ENCODE results near the gene LZTR1. TPM values are rescaled to one million over a fixed set of nuclear protein-coding genes. Genes with fewer than 3 reads are reported as not detected.

Gene LZTR1
- total RNA-seq, 2 experiments from 2014 or later, result 39.3 to 43.4 TPM

- no peak overlapping the region for H3K27ac Mint-ChIP-seq
- CTCF ChIA-PET, result no interaction called here
- peaks cover 74% of the 10 kb centered on the region for H3K4me1 Mint-ChIP-seq (ENCODE audit: low read depth)
- H3K36me3 Mint-ChIP-seq, result peaks cover 26% of the 10 kb centered on the region
- intact Hi-C loops (cut with micrococcal nuclease), result no loop called here
- POLR2A ChIA-PET, result interaction anchor here (0.6 kb wide), 1 partner anchor 17 kb away, joined by 3 read pairs; no protein-coding TSS in a partner anchor
- DNase-seq, result no peak
- H3K9me3 Mint-ChIP-seq, result no peaks in the 10 kb centered on the region
- no peak overlapping the region for H3K4me3 Mint-ChIP-seq
- H3K27me3 Mint-ChIP-seq, result no peaks in the 10 kb centered on the region
Measured at GRCh38 chr22:20943104-20943933, 38.8 kb upstream of the LZTR1 start.

- CTCF ChIA-PET, result no interaction called here
Measured at GRCh38 chr22:20944042-20944441, 38.1 kb upstream of the LZTR1 start.

GRCh38 chr22:20945578-20945934 lies 36.5 kb upstream of the LZTR1 start:
- no peak for DNase-seq
- H3K27ac Mint-ChIP-seq, result no peak overlapping the region
- no peak overlapping the region for H3K4me3 Mint-ChIP-seq
- H3K4me1 Mint-ChIP-seq (ENCODE audit: low read depth), result peaks cover 67% of the 10 kb centered on the region
- H3K9me3 Mint-ChIP-seq, result no peaks in the 10 kb centered on the region
- ChIA-PET POLR2A (no interaction called here), CTCF (interaction anchor here (0.7 kb wide), 1 partner anchor 158 kb away, joined by 3 read pairs; no protein-coding TSS in a partner anchor)
- H3K27me3 Mint-ChIP-seq, result no peaks in the 10 kb centered on the region
- peaks cover 26% of the 10 kb centered on the region for H3K36me3 Mint-ChIP-seq
- intact Hi-C loops (cut with micrococcal nuclease), result no loop called here

More at GRCh38 chr22:20944042-20944441, 38.1 kb upstream of the LZTR1 start:
- Mint-ChIP-seq H3K9me3 (no peaks in the 10 kb centered on the region), H3K4me3 (no peak overlapping the region), H3K4me1 (ENCODE audit: low read depth) (peaks cover 73% of the 10 kb centered on the region), H3K27me3 (no peaks in the 10 kb centered on the region), H3K27ac (no peak overlapping the region), H3K36me3 (peaks cover 23% of the 10 kb centered on the region)
- POLR2A ChIA-PET, result interaction anchor here (0.6 kb wide), 1 partner anchor 16 kb away, joined by 3 read pairs; no protein-coding TSS in a partner anchor
- no peak for DNase-seq
- intact Hi-C loops (cut with micrococcal nuclease), result no loop called here

GRCh38 chr22:20946080-20946986 lies 35.8 kb upstream of the LZTR1 start:
- Mint-ChIP-seq H3K27me3 (no peaks in the 10 kb centered on the region), H3K27ac (no peak overlapping the region), H3K4me3 (no peak overlapping the region), H3K36me3 (peaks cover 25% of the 10 kb centered on the region), H3K9me3 (no peaks in the 10 kb centered on the region), H3K4me1 (ENCODE audit: low read depth) (peaks cover 60% of the 10 kb centered on the region)
- POLR2A ChIA-PET, result no interaction called here
- DNase-seq, result no peak
- CTCF ChIA-PET, result interaction anchor here (0.7 to 3.6 kb wide), 2 partner anchors 16 to 411 kb away, joined by 3 to 13 read pairs; no protein-coding TSS in a partner anchor
- intact Hi-C loops (cut with micrococcal nuclease), result no loop called here

- no peak overlapping the region for H3K27ac Mint-ChIP-seq
- intact Hi-C loops (cut with micrococcal nuclease), result no loop called here
- ChIA-PET CTCF (interaction anchor here (0.7 to 3.6 kb wide), 2 partner anchors 15 to 412 kb away, joined by 3 to 13 read pairs; no protein-coding TSS in a partner anchor), POLR2A (no interaction called here)
- no peak for DNase-seq
- no peaks in the 10 kb centered on the region for H3K27me3 Mint-ChIP-seq
- H3K9me3 Mint-ChIP-seq, result no peaks in the 10 kb centered on the region
- peaks cover 56% of the 10 kb centered on the region for H3K4me1 Mint-ChIP-seq (ENCODE audit: low read depth)
- no peak overlapping the region for H3K4me3 Mint-ChIP-seq
- H3K36me3 Mint-ChIP-seq, result peaks cover 30% of the 10 kb centered on the region
Measured at GRCh38 chr22:20946991-20947390, 35.1 kb upstream of the LZTR1 start.

- intact Hi-C loops (cut with micrococcal nuclease), result no loop called here
- DNase-seq, result no peak
- Mint-ChIP-seq H3K4me3 (no peak overlapping the region), H3K27me3 (no peaks in the 10 kb centered on the region), H3K36me3 (peaks cover 30% of the 10 kb centered on the region), H3K27ac (no peak overlapping the region), H3K9me3 (no peaks in the 10 kb centered on the region), H3K4me1 (ENCODE audit: low read depth) (peaks cover 44% of the 10 kb centered on the region)
- ChIA-PET POLR2A (no interaction called here), CTCF (interaction anchor here (0.6 to 3.6 kb wide), 2 partner anchors 14 to 19 kb away, joined by 3 to 13 read pairs; no protein-coding TSS in a partner anchor)
Measured at GRCh38 chr22:20948450-20948849, 33.6 kb upstream of the LZTR1 start.

- no peak for DNase-seq
- H3K27ac Mint-ChIP-seq, result no peak overlapping the region
- intact Hi-C loops (cut with micrococcal nuclease), result no loop called here
- H3K27me3 Mint-ChIP-seq, result no peaks in the 10 kb centered on the region
- peaks cover 40% of the 10 kb centered on the region for H3K4me1 Mint-ChIP-seq (ENCODE audit: low read depth)
- POLR2A ChIA-PET, result no interaction called here
- CTCF ChIA-PET, result interaction anchor here (0.6 to 3.6 kb wide), 2 partner anchors 13 to 19 kb away, joined by 3 to 13 read pairs; no protein-coding TSS in a partner anchor
- no peaks in the 10 kb centered on the region for H3K9me3 Mint-ChIP-seq
- H3K36me3 Mint-ChIP-seq, result peaks cover 34% of the 10 kb centered on the region
- H3K4me3 Mint-ChIP-seq, result no peak overlapping the region
Measured at GRCh38 chr22:20948989-20949388, 33.1 kb upstream of the LZTR1 start.

- peaks cover 39% of the 10 kb centered on the region for H3K36me3 Mint-ChIP-seq
- no peak overlapping the region for H3K4me3 Mint-ChIP-seq
- CTCF ChIA-PET, result interaction anchor here (0.6 to 3.6 kb wide), 3 partner anchors 8 to 220 kb away, joined by 3 to 13 read pairs (median 3); no protein-coding TSS in a partner anchor
Measured at GRCh38 chr22:20949698-20950183, 32.4 kb upstream of the LZTR1 start.

GRCh38 chr22:20951151-20951931 lies 30.8 kb upstream of the LZTR1 start:
- H3K27me3 Mint-ChIP-seq, result peaks cover 2% of the 10 kb centered on the region
- H3K4me3 Mint-ChIP-seq, result no peak overlapping the region
- H3K9me3 Mint-ChIP-seq, result no peaks in the 10 kb centered on the region
- H3K4me1 Mint-ChIP-seq (ENCODE audit: low read depth), result peaks cover 26% of the 10 kb centered on the region
- intact Hi-C loops (cut with micrococcal nuclease), result no loop called here
- DNase-seq, result no peak
- H3K27ac Mint-ChIP-seq, result no peak overlapping the region
- CTCF ChIA-PET, result interaction anchor here (0.9 kb wide), 1 partner anchor 36 kb away, joined by 3 read pairs; no protein-coding TSS in a partner anchor
- POLR2A ChIA-PET, result no interaction called here
- H3K36me3 Mint-ChIP-seq, result peaks cover 39% of the 10 kb centered on the region

More at GRCh38 chr22:20949698-20950183, 32.4 kb upstream of the LZTR1 start:
- no peaks in the 10 kb centered on the region for H3K9me3 Mint-ChIP-seq
- intact Hi-C loops (cut with micrococcal nuclease), result no loop called here
- H3K27me3 Mint-ChIP-seq, result no peaks in the 10 kb centered on the region
- H3K4me1 Mint-ChIP-seq (ENCODE audit: low read depth), result peaks cover 37% of the 10 kb centered on the region
- H3K27ac Mint-ChIP-seq, result no peak overlapping the region
- POLR2A ChIA-PET, result no interaction called here
- DNase-seq, result no peak

GRCh38 chr22:20951932-20952380 lies 30.1 kb upstream of the LZTR1 start:
- H3K27me3 Mint-ChIP-seq, result peaks cover 7% of the 10 kb centered on the region
- H3K36me3 Mint-ChIP-seq, result peaks cover 39% of the 10 kb centered on the region
- no peak for DNase-seq
- CTCF ChIA-PET, result interaction anchor here (1.7 kb wide), 1 partner anchor 11 kb away, joined by 5 read pairs; no protein-coding TSS in a partner anchor
- H3K4me3 Mint-ChIP-seq, result no peak overlapping the region
- H3K27ac Mint-ChIP-seq, result no peak overlapping the region
- intact Hi-C loops (cut with micrococcal nuclease), result no loop called here
- no peaks in the 10 kb centered on the region for H3K9me3 Mint-ChIP-seq
- POLR2A ChIA-PET, result no interaction called here
- peaks cover 24% of the 10 kb centered on the region for H3K4me1 Mint-ChIP-seq (ENCODE audit: low read depth)
